ENCODE measurements around the gene SAMD4A.
"Not testable (repeated sequence)": the region's sequence is repeated elsewhere in the genome, so short reads cannot be mapped to it uniquely, and the experiment has no call there.

SAMD4A gene

GRCh38 chr14:54796961-54797360 is 230.0 kb downstream of the SAMD4A start:
- no peak for DNase-seq (ENCODE audit: extremely low read depth, low read depth)
- TF ChIP-seq CTCF (IDR thresholded peaks at IDR 0.05; ENCODE audit: low read depth, low read length), result no peak

GRCh38 chr14:54797556-54797955 is 230.6 kb downstream of the SAMD4A start:
- DNase-seq (ENCODE audit: extremely low read depth, low read depth), result no peak
- no peak for TF ChIP-seq CTCF (IDR thresholded peaks at IDR 0.05; ENCODE audit: low read depth, low read length)

- no peak for DNase-seq (ENCODE audit: extremely low read depth, low read depth)
- TF ChIP-seq CTCF (IDR thresholded peaks at IDR 0.05; ENCODE audit: low read depth, low read length), result no peak
These were observed 231.1 kb downstream of the SAMD4A start for GRCh38 chr14:54797986-54798385.

- no peak for DNase-seq (ENCODE audit: extremely low read depth, low read depth)
- no peak for TF ChIP-seq CTCF (IDR thresholded peaks at IDR 0.05; ENCODE audit: low read depth, low read length)
These were observed 231.7 kb downstream of the SAMD4A start for GRCh38 chr14:54798465-54799124.

- DNase-seq (ENCODE audit: extremely low read depth, low read depth), result not testable (repeated sequence)
These were observed 234.6 kb downstream of the SAMD4A start for GRCh38 chr14:54801482-54801881.

GRCh38 chr14:54803396-54803795 is 236.5 kb downstream of the SAMD4A start:
- DNase-seq (ENCODE audit: extremely low read depth, low read depth), result no peak
- no peak for TF ChIP-seq CTCF (IDR thresholded peaks at IDR 0.05; ENCODE audit: low read depth, low read length)

- TF ChIP-seq CTCF (IDR thresholded peaks at IDR 0.05; ENCODE audit: low read depth, low read length), result no peak
- DNase-seq (ENCODE audit: extremely low read depth, low read depth), result no peak
These were observed 237.1 kb downstream of the SAMD4A start for GRCh38 chr14:54803926-54804537.
